Measurements from ENCODE around the gene XRCC6.
"Not testable (repeated sequence)": the region's sequence is repeated elsewhere in the genome, so short reads cannot be mapped to it uniquely, and the experiment has no call there.

The XRCC6 gene

DNA sequence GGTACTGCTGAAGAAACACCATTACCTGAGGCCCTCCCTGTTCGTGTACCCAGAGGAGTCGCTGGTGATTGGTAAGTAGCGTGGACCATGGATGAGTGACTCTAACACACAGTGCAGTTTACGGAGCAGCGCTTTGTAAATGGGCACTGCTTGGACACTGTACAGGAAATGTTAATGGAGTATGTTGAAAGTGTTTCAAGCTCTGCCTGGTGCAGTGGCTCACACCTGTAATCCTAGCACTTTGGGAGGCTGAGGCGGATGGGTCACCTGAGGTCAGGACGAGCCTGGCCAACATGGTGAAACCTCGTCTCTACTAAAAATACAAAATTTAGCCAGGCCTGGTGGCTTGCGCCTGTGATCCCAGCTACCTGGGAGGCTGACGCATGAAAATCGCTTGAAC, 29.7 kb downstream of the XRCC6 start:
- DNase-seq (ENCODE audit: low spot score) = no peak

DNA sequence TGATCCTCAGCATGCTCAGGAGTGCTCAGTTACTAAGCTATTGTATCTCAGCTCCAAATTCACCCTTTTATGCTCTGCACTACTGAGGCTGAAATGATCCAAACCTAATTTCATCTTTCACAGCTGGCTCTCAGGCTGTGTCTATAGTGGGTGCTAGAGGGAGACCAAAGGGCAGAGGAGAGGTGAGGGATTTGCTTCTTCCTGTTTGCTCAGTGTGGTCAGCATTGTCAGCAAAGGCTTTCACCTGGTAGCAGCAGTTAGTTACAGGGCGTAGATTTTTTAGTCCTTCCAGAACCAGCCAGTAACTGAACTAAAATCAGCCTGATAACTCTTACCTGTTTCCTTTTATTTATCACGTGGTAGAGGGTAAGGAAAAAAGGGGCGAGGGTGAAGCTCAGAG, 33.2 kb downstream of the XRCC6 start:
- no peak for DNase-seq (ENCODE audit: low spot score)

- peak; percentile 37 for DNase-seq (ENCODE audit: low spot score)
Measured at GRCh38 chr22:41656556-41656955, 35.5 kb downstream of the XRCC6 start.

GRCh38 chr22:41657709-41658108, 36.6 kb downstream of the XRCC6 start:
- no peak for DNase-seq (ENCODE audit: low spot score)

DNA sequence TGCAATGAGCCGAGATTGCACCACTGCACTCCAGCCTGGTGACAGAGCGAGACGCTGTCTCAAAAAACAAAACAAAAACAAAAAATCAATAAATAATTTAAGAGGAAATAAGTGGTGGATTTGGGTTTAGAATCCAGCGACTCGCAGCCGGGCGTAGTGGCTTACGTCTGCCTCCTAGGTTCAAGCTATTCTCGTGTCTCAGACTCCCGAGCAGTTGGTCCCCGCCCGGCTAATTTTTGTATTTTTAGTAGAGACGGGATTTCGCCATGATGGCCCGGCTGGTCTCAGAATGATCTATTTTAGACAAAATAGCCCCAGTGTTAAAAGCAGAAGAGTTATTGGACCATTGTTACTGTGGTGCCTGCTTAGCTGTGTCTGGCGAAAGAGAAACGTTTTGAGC, 37.8 kb downstream of the XRCC6 start:
- DNase-seq (ENCODE audit: low spot score) = no peak

DNA sequence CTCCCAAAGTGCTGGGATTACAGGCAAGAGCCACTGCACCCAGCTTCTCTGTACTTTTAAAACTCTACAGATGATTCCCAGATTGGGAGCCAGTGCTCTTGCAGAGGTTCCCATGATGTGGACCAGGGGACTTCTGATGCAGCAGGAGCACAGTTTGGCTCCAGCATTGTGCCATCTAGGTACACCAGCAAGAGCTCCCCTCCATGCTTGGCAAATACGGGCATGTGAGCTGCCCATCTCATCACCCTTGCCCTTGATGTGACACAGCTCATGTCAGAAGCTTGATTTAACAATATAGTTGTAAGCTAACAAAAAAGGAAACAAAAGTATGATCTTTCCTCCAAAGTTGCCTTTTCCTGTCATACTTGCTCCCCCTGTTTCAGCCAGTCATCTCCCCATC, 38.8 kb downstream of the XRCC6 start:
- no peak for DNase-seq (ENCODE audit: low spot score)

GRCh38 chr22:41660416-41660815, 39.3 kb downstream of the XRCC6 start:
- no peak for DNase-seq (ENCODE audit: low spot score)

DNA sequence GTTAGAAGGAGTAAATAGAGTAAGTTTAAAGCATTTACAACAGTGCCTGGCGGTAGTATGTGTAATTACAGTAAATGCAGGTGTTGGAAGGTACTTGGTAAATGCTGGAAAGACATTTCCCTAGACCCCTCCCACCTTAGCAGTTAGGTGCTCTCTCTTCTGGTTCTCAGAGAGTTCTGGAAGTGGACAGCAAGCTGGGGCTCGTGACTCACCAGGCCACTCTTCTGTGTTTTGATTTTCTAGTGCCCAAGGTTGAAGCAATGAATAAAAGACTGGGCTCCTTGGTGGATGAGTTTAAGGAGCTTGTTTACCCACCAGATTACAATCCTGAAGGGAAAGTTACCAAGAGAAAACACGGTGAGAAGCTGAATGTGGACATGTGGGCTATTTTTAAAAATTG, 40.0 kb downstream of the XRCC6 start:
- no peak for DNase-seq (ENCODE audit: low spot score)

GRCh38 chr22:41661713-41662112, 40.6 kb downstream of the XRCC6 start:
- no peak for DNase-seq (ENCODE audit: low spot score)

- DNase-seq (ENCODE audit: low spot score) = not testable (repeated sequence)
Measured at GRCh38 chr22:41663594-41663993, 42.5 kb downstream of the XRCC6 start.

- DNase-seq (ENCODE audit: low spot score) = no peak
Measured at GRCh38 chr22:41664490-41664889, 43.4 kb downstream of the XRCC6 start.

GRCh38 chr22:41664951-41665350, 43.9 kb downstream of the XRCC6 start:
- DNase-seq (ENCODE audit: low spot score) = no peak

DNA sequence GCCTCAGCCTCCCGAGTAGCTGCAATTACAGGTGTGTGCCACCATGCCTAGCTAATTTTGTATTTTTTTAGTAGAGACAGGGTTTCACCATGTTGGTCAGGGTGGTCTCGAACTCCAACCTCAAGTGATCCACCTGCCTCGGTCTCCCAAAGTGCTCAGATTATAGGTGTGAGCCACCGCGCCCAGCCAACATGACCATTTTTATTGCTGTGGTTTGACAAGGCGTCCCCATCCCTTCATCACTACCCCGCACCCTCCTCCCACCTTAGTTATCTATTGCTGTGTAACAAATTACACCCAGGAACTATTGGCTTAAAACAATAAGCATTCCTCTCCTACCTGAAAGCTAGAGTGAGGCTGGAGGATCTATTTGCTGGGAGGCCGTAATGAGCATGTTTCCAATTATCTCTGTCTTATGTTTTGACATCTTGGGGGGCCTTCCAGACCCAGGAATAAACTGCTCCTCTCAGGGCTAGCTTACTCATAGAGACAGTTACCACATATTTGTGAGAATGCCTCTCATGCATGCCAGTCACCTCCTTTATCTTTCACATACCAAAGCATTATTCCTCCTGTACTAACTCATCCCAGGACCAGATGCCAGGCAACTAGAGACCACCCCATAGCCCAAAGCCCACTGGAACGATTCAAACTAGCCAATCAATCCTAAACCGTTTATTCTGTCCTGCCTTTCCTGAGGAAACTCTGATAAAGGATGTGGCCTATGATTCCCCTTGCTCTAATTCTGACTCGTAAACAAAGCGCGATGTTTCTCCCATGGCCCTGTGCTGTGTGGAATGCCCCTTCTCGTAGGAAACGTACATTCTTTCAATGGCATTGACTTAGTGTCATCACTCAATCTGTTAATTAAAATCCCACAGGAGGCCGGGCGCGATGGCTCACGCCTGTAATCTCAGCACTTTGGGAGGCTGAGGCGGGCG, 48.1 kb downstream of the XRCC6 start:
- no peak for DNase-seq (ENCODE audit: low spot score)

GRCh38 chr22:41672096-41672495, 51.0 kb downstream of the XRCC6 start:
- not testable (repeated sequence) for DNase-seq (ENCODE audit: low spot score)

GRCh38 chr22:41672780-41673509, 51.9 kb downstream of the XRCC6 start:
- no peak for DNase-seq (ENCODE audit: low spot score)

DNA sequence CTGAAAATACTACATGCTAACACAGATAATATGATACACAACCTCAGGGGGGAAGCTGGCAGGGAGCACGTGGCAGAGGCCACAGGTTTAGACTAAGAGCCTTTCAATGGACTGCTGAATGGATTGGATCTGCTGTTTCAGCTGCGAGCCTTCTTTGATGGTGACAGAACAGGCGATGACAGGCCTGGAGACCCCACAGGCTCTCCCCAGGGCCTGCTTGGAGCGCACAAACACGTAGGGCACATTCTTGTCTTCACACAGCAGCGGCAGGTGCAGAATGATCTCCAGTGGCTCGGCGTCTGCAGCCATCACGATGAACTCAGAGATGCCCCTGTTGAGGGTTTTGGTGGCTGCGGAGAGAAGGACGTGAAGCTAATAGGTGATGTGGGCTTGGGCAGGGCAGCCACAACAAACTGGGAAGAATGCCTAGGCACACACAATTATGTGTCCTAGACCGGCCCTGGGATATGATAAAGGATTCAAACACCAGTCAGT, 53.8 kb downstream of the XRCC6 start:
- DNase-seq (ENCODE audit: low spot score) = no peak

GRCh38 chr22:41676134-41676533, 55.0 kb downstream of the XRCC6 start:
- peak; percentile 3 for DNase-seq (ENCODE audit: low spot score)

DNA sequence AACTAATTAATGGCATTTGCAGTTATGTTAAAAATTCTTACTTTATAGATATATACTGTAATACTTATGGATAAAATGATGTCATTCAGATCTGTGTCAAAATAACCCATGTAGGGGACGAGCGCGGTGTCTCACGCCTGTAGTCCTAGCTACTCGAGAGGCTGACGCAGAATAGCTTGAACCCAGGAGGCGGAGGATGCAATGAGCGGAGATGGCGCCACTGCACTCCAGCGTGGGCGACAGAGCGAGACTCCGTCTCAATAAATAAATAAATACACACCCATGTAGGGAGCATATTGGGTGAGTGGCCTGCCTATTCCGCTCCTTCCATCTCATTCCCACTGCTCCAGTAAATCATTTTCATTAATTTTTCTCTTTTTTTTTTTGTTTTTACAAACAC, 60.5 kb downstream of the XRCC6 start:
- DNase-seq (ENCODE audit: low spot score) = peak; percentile 5

- DNase-seq (ENCODE audit: low spot score) = peak; percentile 90
Measured at GRCh38 chr22:41682033-41682807, 61.1 kb downstream of the XRCC6 start.

DNA sequence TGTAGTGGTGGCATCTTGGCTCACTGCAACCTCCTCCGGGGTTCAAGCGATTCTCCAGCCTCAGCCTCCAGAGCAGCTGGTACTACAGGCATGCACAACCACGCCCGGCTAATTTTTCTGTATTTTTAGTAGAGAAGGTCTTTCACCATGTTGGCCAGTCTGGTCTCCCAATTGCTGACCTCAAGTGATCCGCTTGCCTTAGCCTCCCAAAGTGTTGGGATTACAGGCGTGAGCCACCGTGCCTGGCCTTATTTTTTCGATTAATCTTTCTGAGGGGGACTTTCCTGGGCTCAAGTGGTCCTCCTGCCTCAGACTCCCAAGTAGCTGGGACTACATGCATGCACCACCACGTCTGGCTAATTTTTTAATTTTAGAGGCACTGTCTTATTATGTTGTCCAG, 62.0 kb downstream of the XRCC6 start:
- DNase-seq (ENCODE audit: low spot score) = no peak

DNA sequence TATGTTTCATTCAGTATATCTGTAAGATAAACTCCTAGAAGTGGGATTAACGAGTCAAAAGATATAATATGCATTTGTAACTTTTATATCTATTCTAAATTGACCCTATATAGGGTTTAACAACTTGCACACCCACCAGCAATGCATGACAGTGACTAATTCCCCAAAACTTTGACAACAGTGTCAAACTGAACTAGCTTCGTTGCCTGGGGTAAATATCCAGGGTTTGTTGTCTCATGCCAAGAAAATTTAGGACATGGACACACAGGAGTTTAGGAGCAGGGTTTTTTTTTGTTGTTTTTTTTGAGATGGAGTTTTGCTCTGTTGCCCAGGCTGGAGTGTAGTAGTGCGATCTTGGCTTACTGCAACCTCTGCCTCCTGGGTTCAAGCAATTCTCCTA, 62.5 kb downstream of the XRCC6 start:
- DNase-seq (ENCODE audit: low spot score) = no peak

DNA sequence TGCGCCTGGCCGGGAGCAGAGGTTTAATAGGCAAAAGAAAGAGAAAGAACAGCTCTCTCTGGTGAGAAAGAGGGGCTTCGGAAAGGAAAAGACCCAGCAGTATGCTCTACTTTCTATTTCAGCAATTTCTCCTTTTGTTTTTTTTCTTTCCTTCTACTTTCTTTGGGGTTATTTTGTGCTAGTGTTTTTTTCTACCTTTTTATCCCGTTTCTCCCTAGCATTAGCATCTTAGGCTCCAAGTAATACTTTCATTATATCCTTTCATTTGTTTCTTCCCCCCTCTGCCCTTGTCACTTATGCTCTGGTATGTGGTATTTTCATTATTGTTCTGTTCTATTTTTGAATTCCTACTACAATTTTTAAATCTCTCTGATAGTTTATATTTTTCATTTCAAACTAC, 63.1 kb downstream of the XRCC6 start:
- DNase-seq (ENCODE audit: low spot score) = no peak
